NOMO-1 treated with DMSO at 0.1 percent for 48 hours (cell line): Measurements from ENCODE around the gene ERRFI1.

Source experiments
- DNase-seq: peaks from one replicate; lab custom pipeline; 2025; ENCODE audit not compliant: unreplicated experiment; lab: John Stamatoyannopoulos, UW

ERRFI1 gene

DNA sequence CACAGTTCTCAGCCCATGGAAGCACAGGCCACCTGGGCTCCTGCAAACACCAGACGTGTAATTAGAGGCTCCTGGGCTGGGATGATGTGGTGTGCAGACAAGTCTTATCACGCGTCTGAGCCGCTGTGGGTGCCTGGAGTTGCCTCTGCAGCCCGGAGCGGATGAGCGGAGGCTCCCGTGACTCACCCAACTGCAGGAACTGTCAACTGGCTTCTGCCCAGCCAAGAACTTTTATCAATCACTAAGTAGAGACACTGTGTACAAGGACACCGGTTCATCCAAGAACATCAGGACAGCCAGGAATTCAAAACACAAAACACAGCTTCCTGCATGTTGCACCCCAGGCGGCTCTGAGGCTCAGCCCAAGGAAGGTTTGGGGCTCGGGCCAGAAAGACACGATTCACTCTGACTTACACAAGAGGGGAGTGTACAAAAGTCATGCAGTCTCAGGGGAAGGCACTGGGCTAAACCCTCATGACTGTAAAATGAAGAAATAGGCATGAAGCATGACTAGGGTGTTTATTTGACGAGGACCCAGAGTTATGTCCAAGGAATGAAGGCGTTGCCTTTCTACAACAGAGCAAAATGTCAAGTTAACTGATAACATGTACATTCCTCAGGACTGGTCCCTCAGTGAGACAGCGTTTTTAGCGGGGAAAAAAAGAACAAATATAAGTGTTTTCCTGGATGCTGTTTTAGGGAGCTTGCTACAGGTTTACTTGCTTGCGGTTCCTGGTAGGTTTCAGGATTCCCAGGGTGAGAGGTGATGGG is 21.1 kb downstream of the ERRFI1 start:
- peak; percentile 68 for DNase-seq

DNA sequence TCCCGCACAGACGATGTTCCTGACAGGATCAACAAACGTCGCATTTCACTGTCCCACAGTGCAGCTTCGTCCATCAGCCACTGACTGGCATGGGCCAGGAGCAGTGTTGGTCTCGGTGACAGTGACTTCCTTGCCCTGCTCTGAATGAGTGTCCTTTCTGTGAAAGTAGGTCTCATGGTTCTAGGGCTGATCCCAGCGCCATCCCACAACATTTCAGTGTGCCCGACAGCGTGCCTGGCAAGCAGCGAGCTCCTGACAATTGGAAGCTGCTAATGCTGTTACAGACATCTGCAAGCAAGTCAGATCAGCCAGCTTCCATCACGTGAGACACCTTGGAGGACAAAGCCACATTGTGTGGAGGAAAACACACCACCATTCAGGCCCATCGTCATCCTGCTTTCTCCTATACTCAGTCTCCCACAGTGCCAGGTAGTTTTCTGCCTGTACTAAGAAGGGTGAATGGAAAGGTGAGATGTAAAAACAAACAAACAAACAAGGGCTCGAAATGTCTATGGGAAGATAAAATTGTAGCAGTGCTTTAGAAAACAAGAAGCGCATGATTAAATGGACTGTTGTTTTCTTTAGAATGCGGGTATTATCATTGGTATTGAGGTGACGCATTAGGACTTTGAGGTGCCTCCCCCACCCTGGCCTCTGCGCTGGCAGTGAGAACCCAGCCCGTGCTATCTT is 21.9 kb downstream of the ERRFI1 start:
- no peak for DNase-seq

DNA sequence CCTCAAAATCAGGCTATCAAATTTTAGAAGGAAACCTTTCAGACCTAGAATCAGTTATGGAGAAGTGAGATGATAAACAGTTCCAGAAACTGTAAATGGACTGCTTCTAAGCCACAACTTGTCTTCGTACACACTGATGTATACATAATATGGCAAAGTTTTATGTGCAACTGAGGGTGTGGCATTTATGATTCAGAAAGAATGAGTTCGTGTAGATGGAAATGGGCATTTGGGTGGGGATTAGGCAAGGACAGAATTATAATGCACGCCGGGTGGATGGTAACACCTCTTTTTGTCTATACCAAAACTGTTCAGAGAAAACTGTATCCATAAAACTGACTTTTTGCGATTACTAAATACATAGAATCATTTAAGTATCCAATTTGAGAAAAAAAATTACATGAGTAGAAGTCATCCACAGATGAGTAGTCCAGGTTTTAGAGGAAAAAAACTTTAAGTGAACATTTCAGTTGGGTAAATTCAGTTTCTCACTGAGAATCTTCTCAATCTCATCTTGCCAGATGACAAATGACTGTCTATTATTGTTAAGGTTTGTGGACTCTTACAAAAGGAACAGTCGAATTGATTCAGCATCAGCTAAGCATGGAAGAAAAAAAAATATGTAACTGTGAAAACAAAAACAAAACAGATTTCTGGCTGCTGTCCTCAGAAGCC is 22.5 kb downstream of the ERRFI1 start:
- DNase-seq: no peak

DNA sequence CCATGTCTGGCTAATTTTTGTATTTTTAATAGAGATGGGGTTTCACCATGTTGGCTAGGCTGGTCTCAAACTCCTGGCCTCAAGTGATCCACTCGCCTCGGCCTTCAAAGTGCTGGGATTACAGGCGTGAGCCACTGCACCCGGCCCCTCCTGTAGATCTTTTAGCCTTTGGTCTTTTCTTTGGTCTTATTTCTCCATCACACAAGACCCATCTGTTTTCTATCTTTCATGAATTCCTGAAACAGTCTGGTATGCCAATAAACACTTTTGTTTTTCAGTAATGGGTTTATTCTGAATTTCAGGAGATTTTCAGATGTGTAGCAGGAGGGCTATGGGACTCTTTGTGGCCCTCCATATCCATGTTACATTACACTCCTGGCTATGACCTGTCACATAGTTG is 23.2 kb downstream of the ERRFI1 start:
- DNase-seq: no peak

DNA sequence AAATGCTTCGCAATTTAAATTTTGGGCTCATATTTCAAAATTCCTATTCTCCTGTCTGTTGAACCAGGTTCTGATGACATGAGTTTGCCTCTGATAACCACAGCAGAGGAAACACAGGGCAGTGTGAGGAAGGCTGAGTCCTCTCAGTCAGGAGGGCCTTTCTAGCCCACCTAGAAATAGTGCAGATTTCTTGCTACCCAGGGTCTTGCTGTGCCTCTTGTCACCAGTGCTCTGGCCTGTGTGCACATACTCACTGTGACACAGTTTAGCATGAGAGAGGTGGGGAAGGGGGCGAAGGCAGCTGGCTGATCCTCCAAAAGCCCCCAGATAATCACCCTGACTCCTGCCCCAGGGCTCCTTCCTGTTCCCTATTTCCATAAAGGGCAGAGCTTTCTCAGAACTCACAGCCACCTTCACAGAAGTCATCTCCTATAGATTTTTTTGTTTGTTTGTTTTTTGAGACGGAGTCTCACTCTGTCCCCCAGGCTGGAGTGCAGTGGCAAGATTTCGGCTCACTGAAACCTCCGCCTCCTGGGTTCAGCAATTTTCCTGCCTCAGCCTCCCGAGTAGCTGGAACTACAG is 23.7 kb downstream of the ERRFI1 start:
- DNase-seq: no peak

DNA sequence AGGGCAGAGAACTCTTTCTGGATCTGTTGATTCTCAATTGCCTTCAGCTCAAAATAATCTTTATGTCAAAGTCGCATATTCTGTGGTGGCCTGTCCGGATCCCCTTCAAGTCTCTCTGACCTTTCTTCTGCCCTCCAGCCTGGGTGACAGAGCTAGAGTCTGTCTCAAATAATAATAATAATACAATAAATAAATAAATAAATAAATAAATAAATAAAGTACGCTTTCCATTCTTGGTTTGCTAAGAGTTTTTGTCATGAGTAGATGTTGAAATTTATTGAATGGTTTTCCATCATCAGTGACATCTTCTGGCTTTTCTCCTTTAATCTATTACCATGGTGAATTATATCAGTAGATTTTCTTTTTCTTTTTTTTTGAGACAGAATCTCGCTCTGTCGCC is 30.7 kb downstream of the ERRFI1 start:
- DNase-seq: no peak

DNA sequence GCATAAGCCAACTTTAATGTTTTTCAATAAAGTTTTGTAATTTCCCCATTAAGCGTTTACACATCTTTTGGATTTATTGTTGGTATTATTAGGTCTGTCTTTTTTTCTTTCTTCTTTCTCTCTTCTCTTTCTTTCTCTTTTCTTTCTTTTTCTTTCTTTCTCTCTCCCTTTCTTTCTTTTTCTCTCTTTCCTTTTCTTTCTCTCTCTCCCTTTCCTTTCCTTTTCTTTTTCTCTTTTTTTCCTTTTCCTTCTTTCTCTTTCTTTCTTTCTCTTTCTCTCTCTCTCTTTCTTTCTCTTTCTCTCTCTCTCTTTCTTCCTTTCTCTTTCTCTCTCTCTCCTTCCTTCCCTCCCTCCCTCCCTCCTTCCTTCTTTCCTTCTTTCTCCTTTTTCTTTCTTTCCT is 31.3 kb downstream of the ERRFI1 start:
- no peak for DNase-seq

DNA sequence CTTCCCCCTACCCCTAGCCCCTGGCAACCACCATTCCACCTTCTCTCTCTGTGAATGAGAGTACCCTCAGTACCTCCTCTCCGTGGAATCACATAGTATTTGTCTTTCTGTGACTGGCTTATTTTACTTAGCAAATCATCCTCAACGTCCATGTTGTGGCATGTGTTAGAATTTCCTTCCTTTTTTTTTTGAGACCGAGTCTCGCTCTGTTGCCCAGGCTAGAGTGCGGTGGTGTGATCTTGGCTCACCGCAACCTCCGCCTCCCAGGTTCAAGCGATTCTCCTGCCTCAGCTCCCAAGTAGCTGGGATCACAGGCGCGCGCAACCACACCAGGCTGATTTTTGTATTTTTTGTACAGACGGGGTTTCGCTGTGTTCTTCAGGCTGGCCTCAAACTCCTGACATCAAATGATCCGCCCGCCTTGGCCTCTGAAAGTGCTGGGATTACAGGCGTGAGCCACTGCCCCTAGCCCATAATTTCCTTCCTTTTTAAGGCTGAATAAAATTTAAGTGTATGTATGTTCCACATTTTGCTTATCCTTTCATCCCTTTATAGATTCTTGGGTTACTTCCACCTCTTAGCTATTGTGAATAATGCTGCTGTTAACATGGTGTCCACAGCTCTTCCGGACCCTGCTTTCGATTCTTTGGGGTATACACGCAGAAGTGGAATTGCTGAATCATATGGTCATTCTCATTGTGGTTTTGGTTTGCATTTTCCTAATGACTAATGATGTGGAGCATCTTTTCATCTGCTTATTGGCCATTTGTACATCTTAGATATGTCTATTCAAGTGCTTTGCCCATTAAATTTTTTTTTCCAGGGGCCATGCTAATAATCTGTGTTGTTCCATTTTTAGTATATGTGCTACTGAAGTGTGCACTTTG is 32.3 kb downstream of the ERRFI1 start:
- DNase-seq: peak; percentile 57

DNA sequence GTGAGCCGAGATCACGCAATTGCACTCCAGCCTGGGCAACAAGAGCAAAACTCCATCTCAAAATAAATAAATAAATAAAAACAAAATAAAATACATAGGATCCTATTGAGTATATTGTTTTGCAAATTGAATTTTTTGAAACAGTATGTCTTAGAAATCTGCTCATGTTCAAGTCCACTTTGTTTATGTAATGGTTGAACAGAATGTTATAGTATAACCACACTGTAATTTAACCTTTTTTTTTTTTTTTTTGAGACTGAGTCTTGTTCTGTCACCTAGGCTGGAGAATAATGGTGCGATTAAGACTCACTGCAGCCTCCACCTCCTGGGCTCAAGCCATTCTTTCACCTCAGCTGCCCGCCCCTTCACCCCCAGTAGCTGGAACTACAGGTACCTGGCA is 33.2 kb downstream of the ERRFI1 start:
- no peak for DNase-seq

DNA sequence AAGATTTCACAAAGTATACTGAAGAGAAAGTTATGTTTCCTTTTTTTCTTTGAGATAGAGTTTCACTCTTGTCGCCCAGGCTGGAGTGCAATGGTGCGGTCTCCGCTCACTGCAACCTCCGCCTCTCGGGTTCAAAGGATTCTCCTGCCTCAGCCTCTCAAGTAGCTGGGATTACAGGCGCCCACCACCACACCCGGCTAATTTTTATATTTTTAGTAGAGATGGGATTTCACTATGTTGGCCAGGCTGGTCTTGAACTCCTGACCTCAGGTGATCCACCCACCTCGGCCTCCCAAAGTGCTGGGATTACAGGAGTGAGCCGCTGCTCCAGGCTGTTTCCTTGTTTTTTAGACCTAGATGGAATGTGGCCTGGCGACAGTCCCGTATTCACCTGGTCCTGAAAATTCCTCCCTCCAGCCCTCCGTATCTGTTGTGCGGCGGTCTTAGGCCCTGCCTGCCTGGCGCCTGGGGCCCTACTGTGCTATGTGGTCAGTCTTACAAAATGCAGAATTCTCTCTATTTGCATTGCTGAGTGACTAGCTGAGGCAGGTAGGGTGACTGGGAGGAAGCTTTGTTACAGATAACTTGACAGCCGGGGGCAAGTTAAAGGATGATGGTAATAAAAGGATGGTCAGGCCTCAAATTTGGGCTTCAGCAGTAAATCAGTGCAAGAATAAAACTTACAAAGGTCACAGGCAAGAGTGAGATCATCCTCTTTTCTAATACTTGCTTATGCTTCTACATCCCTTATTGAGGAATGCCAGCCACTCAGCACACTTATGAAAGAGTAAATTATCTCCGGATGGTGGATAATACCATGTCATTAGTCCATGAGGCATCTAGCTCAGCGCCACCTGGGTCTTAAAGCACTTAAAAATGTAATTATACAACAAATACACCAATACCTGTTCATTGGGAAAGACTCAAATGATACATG is 34.3 kb downstream of the ERRFI1 start:
- no peak for DNase-seq

DNA sequence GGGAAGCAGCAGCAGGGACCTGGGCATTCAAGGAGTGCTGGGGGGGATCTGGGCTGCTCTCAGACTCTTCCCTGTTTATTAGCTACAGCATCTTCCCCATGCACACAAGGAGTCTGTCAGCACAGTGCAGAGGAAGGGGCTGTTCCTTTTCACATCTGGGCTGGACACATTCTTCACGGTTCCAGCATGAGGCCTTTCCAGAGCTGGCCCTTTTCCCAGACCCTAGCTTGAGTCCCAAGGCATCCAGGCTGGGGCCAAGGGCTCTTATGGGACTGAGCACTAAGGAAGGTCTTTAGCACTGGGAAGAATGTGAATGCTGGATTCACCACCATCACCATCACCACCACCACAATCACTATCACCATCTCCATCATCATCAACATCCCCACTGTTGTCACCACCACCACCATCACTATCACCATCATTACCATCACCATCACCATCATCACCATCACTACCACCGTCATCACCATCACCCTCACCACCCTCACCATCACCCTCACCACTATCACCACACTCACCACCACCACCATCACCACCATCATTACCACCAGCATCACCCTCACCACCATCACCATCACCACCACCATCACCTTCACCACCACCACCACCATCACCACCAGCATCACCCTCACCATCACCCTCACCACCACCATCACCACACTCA is 36.2 kb downstream of the ERRFI1 start:
- DNase-seq: no peak

DNA sequence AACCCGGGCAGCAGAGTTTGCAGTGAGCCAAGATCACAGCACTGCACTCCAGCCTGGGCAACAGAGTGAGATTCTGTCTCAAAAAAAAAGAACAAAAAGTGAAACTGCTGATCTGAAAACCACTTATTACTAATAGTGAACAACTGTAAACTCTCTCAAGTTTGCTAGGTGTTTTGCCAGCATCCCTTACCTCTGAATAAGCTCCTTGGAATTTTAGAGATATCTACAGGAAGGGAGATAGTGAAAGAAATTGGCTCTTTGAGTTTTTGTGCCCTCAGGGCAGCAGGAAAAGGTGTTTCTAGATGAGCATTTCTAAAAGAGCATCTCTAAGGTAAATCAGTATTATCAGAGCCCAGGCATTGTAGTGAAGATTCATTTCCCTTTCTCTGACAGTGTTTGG is 37.5 kb downstream of the ERRFI1 start:
- DNase-seq: no peak

DNA sequence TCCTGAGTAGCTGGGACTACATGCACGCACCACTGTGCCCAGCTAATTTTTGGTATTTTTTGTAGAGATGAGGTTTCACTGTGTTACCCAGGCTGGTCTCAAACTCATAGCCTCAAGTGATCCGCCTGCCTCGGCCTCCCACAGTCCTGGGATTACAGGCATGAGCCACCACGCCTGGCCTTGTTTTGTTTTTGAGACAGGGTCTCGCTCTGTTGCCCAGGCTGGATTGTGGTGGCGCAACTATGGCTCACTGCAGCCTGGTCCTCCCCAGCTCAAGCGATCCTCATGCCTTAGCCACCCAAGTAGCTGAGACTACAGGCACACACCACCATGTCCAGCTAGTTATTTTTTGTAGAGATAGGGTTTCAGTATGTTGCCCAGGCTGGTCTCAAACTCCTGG is 38.6 kb downstream of the ERRFI1 start:
- no peak for DNase-seq

DNA sequence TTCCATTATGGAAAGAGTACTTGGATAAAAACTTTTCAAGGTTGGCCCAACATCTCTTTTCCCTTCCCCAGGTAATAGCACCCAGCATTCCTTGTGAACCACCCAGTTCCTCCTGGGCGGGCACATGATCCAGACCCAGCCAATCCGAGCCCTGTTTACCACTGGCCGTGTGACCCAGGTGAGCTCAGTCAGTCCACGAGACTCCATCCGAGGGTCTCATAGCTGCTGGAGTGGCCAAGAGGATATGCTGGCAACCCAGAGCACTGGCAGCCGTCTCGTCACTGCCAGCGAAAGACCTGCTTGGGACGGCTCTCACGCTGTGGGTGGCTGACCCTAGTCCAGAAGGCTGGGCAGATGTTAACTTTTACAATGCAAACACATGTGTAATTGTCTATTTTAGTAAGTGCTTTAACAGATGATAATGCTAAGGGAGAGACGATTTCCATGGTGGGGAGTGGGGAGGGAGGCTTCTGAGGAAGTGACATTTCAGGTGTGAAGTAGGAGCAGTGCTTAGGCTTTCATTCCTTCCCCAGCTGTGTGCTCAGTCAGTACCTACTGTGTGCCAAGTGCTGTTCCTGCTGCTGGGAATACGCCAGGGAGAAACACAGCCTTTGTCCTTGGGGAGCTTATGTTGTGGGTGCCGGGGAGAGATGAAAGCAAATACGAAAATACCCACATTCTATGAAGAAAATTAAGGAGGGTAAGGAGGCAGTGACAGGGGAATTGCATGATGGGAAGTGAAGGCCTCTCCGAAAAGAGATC is 40.1 kb downstream of the ERRFI1 start:
- no peak for DNase-seq

DNA sequence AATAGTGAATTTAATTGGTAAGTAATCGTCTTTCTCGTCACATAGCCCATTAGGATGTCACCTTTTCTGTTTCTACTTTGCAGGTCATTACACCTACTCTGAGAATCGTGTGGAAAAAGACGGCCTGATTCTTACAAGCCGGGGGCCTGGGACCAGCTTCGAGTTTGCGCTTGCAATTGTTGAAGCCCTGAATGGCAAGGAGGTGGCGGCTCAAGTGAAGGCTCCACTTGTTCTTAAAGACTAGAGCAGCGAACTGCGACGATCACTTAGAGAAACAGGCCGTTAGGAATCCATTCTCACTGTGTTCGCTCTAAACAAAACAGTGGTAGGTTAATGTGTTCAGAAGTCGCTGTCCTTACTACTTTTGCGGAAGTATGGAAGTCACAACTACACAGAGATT is 41.3 kb downstream of the ERRFI1 start:
- no peak for DNase-seq

DNA sequence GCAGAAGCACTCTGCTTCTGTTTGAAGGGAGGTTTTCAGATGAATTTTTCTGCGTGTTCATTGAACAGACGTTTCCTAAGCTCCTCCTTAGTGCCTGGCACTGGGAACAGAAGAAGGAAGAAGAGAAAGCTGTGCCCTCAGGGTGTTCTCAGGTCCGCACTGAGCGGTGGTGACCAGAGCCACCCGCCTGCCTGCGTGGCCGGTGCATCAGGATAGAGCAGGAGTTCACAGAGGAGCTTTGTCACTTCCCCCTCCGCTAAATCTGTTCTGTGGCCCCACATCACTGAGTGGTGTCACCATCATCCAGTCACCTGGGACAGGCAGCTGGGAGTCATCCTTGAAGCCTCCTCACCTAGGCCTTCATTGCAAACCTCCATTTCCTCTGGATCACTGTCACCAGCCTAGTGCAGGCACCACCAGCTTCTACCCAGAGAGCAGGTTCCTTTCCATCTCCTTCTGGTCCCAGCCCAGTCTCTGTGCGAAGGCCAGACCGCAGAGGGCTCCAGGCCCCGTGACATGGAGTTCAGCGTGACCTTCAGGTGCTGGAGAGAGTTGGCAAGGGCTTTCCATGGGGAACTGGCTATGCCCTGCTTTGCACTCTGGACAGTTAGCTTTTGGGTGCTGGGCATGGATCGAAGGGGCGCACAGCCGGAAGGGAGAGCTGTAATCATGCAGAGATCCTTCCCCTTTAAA is 42.9 kb downstream of the ERRFI1 start:
- DNase-seq: no peak

DNA sequence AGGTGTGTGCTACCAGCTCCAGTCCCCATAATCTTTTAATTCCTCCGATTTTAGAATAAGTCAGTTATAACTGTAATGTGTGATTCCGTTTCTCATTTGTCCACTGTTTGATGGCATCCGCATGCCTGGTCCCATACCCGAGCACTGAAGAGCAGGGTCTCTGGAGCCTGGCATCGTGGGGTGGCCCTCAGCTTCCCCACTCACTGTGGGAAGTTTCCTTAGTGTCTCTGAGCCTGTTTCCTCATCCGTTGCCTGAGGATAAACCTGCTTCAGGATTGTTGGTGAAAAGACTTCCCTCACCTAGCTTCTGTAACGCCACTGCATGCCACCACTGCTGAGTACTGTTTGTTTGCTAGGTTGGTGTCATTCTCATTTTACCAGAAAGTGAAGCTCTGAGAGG is 45.1 kb downstream of the ERRFI1 start:
- DNase-seq: no peak
